Kidney epithelial cell (primary cell): ENCODE results near the gene UBAC2. TPM values are rescaled to one million over a fixed set of nuclear protein-coding genes. Genes with fewer than 3 reads are reported as not detected.

Experiments used
- DNase-seq: peaks from one replicate; pipeline ENCODE4 v3.0.0-alpha.2; 2010; ENCODE audit warnings: low read depth
- H3K27me3 ChIP-seq: 2 replicates; pipeline ENCODE4 v1.6.0; 2011; ENCODE audit warnings: low read length; ENCODE audit not compliant: control insufficient read depth, insufficient read depth
- H3K36me3 ChIP-seq: 2 replicates; pipeline ENCODE4 v1.5.1; 2011; ENCODE audit warnings: low read length; ENCODE audit not compliant: control insufficient read depth, insufficient read depth
- H3K4me3 ChIP-seq: 2 replicates; pipeline ENCODE4 v1.5.1; 2011; ENCODE audit warnings: low read depth, mild to moderate bottlenecking, control low read depth, low read length
- CTCF ChIP-seq: IDR thresholded peaks from 2 replicates; pipeline ENCODE4 v1.5.1; 2011; ENCODE audit warnings: mild to moderate bottlenecking, moderate library complexity, low read length, control low read depth, inconsistent platforms; ENCODE audit not compliant: insufficient read depth, poor library complexity, severe bottlenecking
- total RNA-seq: library from RNA; depleted of rRNA; stranded (reverse); fragments of >200 nt; gene quantifications from 2 replicates; pipeline ENCODE4 v1.2.3, GENCODE V29; 2015

Gene UBAC2
- total RNA-seq, 1 donor from 2014 or later = 83.6 TPM

- Histone ChIP-seq H3K36me3 (no peaks in the 10 kb centered on the region), H3K27me3 (peaks cover 11% of the 10 kb centered on the region), H3K4me3 (no peak overlapping the region)
- no peak for TF ChIP-seq CTCF
- DNase-seq = no peak
These were observed 222.0 kb downstream of the UBAC2 start for GRCh38 chr13:99422586-99423220.

GRCh38 chr13:99425485-99426341 is 225.1 kb downstream of the UBAC2 start:
- Histone ChIP-seq H3K4me3 (no peak overlapping the region), H3K27me3 (peaks cover 4% of the 10 kb centered on the region), H3K36me3 (no peaks in the 10 kb centered on the region)
- no peak for TF ChIP-seq CTCF
- DNase-seq = no peak

GRCh38 chr13:99426426-99426825 is 225.8 kb downstream of the UBAC2 start:
- H3K27me3 ChIP-seq = peaks cover 4% of the 10 kb centered on the region
- no peaks in the 10 kb centered on the region for H3K36me3 ChIP-seq
- H3K4me3 ChIP-seq = no peak overlapping the region
- no peak for DNase-seq
- no peak for TF ChIP-seq CTCF

GRCh38 chr13:99429670-99430069 is 229.0 kb downstream of the UBAC2 start:
- DNase-seq = no peak
- no peak for TF ChIP-seq CTCF
- Histone ChIP-seq H3K27me3 (peaks cover 2% of the 10 kb centered on the region), H3K36me3 (no peaks in the 10 kb centered on the region), H3K4me3 (no peak overlapping the region)

- no peak overlapping the region for H3K4me3 ChIP-seq
- no peaks in the 10 kb centered on the region for H3K36me3 ChIP-seq
- no peak for TF ChIP-seq CTCF
- no peaks in the 10 kb centered on the region for H3K27me3 ChIP-seq
- DNase-seq = no peak
These were observed 231.4 kb downstream of the UBAC2 start for GRCh38 chr13:99431927-99432608.
